Measurements from ENCODE around the gene COL13A1. TPM values are rescaled to one million over a fixed set of nuclear protein-coding genes. Genes with fewer than 3 reads are reported as not detected.

Gene COL13A1
- total and polyA plus RNA-seq, 2 donors (not counting 1 experiment from before 2014, with no cell fraction given), result 5.7 to 7.4 TPM

DNA sequence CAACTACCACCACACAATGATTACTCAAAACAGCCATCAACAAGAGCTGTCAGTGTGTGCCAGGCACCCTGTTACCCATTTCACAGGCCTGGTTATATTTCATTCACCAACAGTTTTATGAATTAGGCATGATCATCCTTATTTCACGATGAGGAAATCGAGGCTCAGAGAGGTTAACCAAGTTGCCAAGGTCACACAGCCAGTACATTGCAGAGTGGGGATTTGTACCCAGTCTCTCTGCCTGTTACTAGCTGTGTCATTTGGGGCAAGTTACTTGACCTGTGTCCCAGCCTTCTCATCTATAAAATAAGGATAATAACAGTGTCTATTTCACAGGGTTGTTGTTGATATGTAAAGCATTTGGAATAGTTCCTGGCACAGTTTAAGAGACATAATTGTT is 97.2 kb downstream of the COL13A1 start:
- Histone ChIP-seq H2AFZ (ENCODE audit: low read length) (no peak overlapping the region), H3K36me3 (ENCODE audit: control insufficient read depth, insufficient read depth, low read length) (no peaks in the 10 kb centered on the region), H4K20me1 (ENCODE audit: control insufficient read depth, extremely low read depth, insufficient read depth, low read length) (no peaks in the 10 kb centered on the region), H3K4me1 (ENCODE audit: control insufficient read depth, extremely low read depth, insufficient read depth, low read length) (peaks cover 6% of the 10 kb centered on the region), H3K79me2 (ENCODE audit: control insufficient read depth, insufficient read depth, low read length) (no peaks in the 10 kb centered on the region), H3K27ac (ENCODE audit: insufficient read depth, low read length) (no peak overlapping the region), H3K27me3 (ENCODE audit: control insufficient read depth, insufficient read depth, low read length) (no peaks in the 10 kb centered on the region), H3K9ac (ENCODE audit: insufficient read depth, low read length) (no peak overlapping the region), H3K4me2 (ENCODE audit: extremely low read depth, insufficient read depth, low read length) (no peak overlapping the region), H3K4me3 (replicated peaks in 1 of 4; ENCODE audit: control extremely low read depth in 1 of 4, insufficient read depth in 1 of 4, low read depth in 3 of 4, low read length in 4 of 4) (no peak overlapping the region), H3K9me3 (ENCODE audit: control insufficient read depth, insufficient read depth, low read depth, low read length) (no peaks in the 10 kb centered on the region)
- DNase-seq (ENCODE audit: low read depth in 2 of 2), result no peak
- TF ChIP-seq EZH2 (IDR thresholded peaks at IDR 0.05; ENCODE audit: low read length, missing control alignments), result no peak
- TF ChIP-seq, protein P1, sequence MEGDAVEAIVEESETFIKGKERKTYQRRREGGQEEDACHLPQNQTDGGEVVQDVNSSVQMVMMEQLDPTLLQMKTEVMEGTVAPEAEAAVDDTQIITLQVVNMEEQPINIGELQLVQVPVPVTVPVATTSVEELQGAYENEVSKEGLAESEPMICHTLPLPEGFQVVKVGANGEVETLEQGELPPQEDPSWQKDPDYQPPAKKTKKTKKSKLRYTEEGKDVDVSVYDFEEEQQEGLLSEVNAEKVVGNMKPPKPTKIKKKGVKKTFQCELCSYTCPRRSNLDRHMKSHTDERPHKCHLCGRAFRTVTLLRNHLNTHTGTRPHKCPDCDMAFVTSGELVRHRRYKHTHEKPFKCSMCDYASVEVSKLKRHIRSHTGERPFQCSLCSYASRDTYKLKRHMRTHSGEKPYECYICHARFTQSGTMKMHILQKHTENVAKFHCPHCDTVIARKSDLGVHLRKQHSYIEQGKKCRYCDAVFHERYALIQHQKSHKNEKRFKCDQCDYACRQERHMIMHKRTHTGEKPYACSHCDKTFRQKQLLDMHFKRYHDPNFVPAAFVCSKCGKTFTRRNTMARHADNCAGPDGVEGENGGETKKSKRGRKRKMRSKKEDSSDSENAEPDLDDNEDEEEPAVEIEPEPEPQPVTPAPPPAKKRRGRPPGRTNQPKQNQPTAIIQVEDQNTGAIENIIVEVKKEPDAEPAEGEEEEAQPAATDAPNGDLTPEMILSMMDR (conservative IDR thresholded peaks at IDR 0.05 in 1 of 2, IDR thresholded peaks at IDR 0.05 in 1 of 2; ENCODE audit: low read depth in 1 of 2, low read length in 2 of 2), result no peak

DNA sequence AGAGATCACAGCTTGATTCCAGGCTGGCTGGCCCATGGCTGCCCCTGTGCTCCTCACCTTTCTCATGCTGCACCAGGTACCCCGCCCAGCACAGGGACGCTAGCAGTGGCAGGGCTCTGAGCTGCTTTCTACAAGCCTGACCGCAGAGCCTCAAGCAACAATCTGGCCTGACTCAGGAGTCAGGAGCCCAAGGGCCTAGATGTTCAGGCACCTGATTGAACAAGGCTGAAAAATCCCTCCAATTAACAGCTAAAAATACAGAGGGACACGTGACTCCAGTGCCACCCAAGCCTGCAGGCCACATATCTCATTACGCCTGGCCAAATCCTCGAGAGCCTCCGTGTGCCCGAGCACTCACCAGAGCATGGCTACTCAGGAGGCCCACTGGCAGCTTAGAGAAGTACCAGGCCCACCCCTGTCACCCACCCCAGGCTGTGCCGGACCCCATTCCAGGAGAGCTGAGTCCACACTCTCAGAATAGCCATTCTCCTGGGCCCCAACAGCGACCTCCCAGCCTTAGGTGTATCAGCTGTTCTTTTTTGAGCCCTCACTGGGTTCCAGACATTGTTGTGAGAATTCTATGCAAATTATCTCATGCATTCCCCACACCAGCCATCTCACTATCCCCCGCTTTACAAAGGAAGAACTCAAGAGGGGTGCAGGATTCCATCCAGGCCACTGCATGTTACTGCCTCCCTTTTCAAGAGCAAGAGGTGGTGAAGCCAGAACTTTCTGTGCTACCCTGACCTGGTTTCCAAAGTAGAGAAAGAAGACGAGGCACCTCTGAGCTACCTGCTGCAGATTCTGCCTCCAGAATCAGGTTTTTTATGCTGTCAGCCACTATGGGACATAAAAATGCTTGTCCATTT is 98.3 kb downstream of the COL13A1 start:
- DNase-seq (ENCODE audit: low read depth in 2 of 2), result no peak
- H3K4me1 ChIP-seq (ENCODE audit: control insufficient read depth, extremely low read depth, insufficient read depth, low read length), result peaks cover 6% of the 10 kb centered on the region

DNA sequence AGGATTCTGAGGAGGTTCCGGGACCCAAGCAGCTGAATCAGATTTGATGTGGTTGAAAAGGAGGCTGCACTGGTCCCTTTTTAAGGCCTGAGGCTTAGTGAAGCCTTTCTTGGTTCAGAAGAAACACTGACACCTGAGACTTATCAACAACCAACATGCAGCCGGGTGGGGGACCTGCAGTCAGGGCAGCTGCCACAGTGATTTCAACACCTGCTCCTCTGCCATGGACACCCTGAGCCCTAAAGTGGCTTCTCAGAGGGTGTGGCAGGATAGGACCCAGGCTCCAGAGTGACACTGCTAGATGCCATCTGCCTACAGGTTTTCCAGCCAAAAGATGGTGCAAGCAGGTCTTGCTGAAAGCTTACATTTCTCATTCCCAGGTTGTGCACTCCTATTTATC is 99.3 kb downstream of the COL13A1 start:
- Histone ChIP-seq H4K20me1 (ENCODE audit: control insufficient read depth, extremely low read depth, insufficient read depth, low read length) (no peaks in the 10 kb centered on the region), H3K9me3 (ENCODE audit: control insufficient read depth, insufficient read depth, low read depth, low read length) (no peaks in the 10 kb centered on the region), H3K4me1 (ENCODE audit: control insufficient read depth, extremely low read depth, insufficient read depth, low read length) (peaks cover 4% of the 10 kb centered on the region), H3K27me3 (ENCODE audit: control insufficient read depth, insufficient read depth, low read length) (no peaks in the 10 kb centered on the region), H3K9ac (ENCODE audit: insufficient read depth, low read length) (no peak overlapping the region), H3K4me3 (replicated peaks in 1 of 4; ENCODE audit: control extremely low read depth in 1 of 4, insufficient read depth in 1 of 4, low read depth in 3 of 4, low read length in 4 of 4) (no peak overlapping the region), H3K27ac (ENCODE audit: insufficient read depth, low read length) (no peak overlapping the region), H2AFZ (ENCODE audit: low read length) (no peak overlapping the region), H3K4me2 (ENCODE audit: extremely low read depth, insufficient read depth, low read length) (no peak overlapping the region), H3K36me3 (ENCODE audit: control insufficient read depth, insufficient read depth, low read length) (no peaks in the 10 kb centered on the region), H3K79me2 (ENCODE audit: control insufficient read depth, insufficient read depth, low read length) (no peaks in the 10 kb centered on the region)
- no peak for DNase-seq (ENCODE audit: low read depth in 2 of 2)
- TF ChIP-seq, protein P1 (conservative IDR thresholded peaks at IDR 0.05 in 1 of 2, IDR thresholded peaks at IDR 0.05 in 1 of 2; ENCODE audit: low read depth in 1 of 2, low read length in 2 of 2), result no peak
- TF ChIP-seq EZH2 (IDR thresholded peaks at IDR 0.05; ENCODE audit: low read length, missing control alignments), result no peak

More for the DNA sequence above, 98.3 kb downstream of the COL13A1 start:
- Histone ChIP-seq H3K79me2 (ENCODE audit: control insufficient read depth, insufficient read depth, low read length) (no peaks in the 10 kb centered on the region), H2AFZ (ENCODE audit: low read length) (no peak overlapping the region), H3K9ac (ENCODE audit: insufficient read depth, low read length) (no peak overlapping the region), H4K20me1 (ENCODE audit: control insufficient read depth, extremely low read depth, insufficient read depth, low read length) (no peaks in the 10 kb centered on the region), H3K9me3 (ENCODE audit: control insufficient read depth, insufficient read depth, low read depth, low read length) (no peaks in the 10 kb centered on the region), H3K4me2 (ENCODE audit: extremely low read depth, insufficient read depth, low read length) (no peak overlapping the region), H3K27me3 (ENCODE audit: control insufficient read depth, insufficient read depth, low read length) (no peaks in the 10 kb centered on the region), H3K4me3 (replicated peaks in 1 of 4; ENCODE audit: control extremely low read depth in 1 of 4, insufficient read depth in 1 of 4, low read depth in 3 of 4, low read length in 4 of 4) (no peak overlapping the region), H3K27ac (ENCODE audit: insufficient read depth, low read length) (no peak overlapping the region), H3K36me3 (ENCODE audit: control insufficient read depth, insufficient read depth, low read length) (no peaks in the 10 kb centered on the region)
- no peak for TF ChIP-seq EZH2 (IDR thresholded peaks at IDR 0.05; ENCODE audit: low read length, missing control alignments)
- TF ChIP-seq, protein P1 (conservative IDR thresholded peaks at IDR 0.05 in 1 of 2, IDR thresholded peaks at IDR 0.05 in 1 of 2; ENCODE audit: low read depth in 1 of 2, low read length in 2 of 2), result no peak
